Measurements from ENCODE around the gene CLCC1. TPM values are rescaled to one million over a fixed set of nuclear protein-coding genes. Genes with fewer than 3 reads are reported as not detected.
"Not testable (repeated sequence)": the region's sequence is repeated elsewhere in the genome, so short reads cannot be mapped to it uniquely, and the experiment has no call there.

The CLCC1 gene
- total RNA-seq, 1 experiment from 2014 or later, result 38.6 TPM

DNA sequence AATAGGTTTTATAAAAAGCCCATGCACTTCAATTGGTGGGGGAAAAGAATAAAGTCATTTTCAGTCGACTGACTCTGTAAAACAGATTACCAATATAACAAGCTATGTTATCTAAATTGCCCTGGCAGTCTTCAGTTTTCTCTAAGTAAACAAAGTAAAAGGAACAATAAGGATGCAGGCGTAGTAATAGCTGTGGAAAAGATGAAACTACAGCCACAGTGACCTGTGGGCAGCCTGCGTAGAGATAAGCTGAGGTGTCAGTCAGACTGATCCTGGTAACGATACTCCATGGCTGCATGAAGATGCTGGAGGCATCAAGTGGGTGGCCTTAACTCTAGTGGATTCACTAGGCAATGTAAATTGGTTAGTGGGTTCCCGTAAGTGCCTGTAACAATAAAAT is 29.3 kb downstream of the CLCC1 start:
- no peak for DNase-seq (ENCODE audit: low read depth)
- in situ Hi-C loops (cut with HindIII; ENCODE audit: low pct_unique_long_range_greater_than_20kb, low sequenced_read_pairs), result no loop called here

DNA sequence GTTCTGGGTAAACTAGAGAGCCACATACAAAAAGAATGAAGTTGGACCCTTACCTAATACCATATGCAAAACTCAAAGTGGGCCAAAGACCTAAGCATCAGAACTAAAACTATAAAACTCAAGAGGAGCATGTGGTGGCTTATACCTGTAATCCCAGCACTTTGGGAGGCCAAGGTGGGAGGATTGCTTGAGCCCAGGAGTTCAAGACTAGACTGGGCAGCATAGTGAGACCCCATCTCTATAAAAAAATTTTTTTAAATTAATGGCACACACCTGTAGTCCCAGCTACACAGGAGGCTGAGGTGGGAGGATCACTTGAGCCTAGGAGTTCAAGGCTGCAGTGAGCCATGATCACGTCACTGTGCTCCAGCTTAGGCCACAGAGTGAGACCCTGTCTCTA is 35.7 kb downstream of the CLCC1 start:
- DNase-seq (ENCODE audit: low read depth); in situ Hi-C loops (cut with HindIII; ENCODE audit: low pct_unique_long_range_greater_than_20kb, low sequenced_read_pairs): not testable (repeated sequence)

DNA sequence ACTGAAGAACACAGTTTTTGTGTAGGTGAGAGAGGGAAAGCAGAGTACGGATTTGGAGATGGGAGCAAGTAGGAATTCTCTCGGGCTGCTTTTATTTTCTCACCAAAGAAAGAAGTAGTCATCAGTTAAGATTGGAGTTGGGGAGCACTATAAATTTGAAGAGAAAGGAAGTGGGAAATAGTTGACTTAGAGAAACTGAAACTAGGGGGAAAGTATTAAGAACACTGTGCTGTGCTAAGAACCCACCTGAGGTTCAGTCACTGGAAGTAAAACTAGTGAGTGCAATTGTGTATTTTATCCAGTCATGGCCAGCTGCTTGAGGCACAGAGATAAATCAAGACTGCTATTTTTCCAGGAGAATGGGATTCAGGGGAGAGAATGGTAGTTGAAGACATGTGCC is 37.4 kb downstream of the CLCC1 start:
- no peak for DNase-seq (ENCODE audit: low read depth)
- in situ Hi-C loops (cut with HindIII; ENCODE audit: low pct_unique_long_range_greater_than_20kb, low sequenced_read_pairs), result no loop called here

DNA sequence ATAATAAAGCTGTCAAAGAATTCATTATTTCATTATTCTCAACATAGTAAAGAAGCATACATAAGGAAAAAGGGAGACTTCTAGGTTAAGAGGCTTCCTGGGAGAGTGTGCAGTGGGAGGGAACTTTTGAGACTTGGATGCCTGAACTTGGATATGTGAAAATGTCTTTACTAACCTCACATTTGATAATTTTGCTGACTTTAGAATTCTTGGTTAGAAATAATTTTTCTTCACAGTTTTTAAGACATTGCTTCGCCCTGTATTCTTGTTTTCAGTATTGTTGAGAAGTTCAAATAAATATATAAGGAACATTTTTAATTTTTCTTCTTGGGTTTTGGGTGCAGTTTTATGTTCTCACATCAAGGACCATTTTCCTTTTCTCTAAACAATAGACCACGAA is 46.5 kb downstream of the CLCC1 start:
- in situ Hi-C loops (cut with HindIII; ENCODE audit: low pct_unique_long_range_greater_than_20kb, low sequenced_read_pairs), result no loop called here
- no peak for DNase-seq (ENCODE audit: low read depth)

Other genes with a start within 250 kb of the CLCC1 start
- gene STXBP3, start 216.8 kb downstream of the CLCC1 start, total RNA-seq (2014; rRNA removed; shearing (Covaris generic); ENCODE audit: low replicate concordance), result 6.4 and 7.3 TPM in 2 replicates
- 0.06 TPM in 1 of 2 replicates, not detected in the other for gene AKNAD1, start 106.4 kb downstream of the CLCC1 start, total RNA-seq (2014; rRNA removed; shearing (Covaris generic); ENCODE audit: low replicate concordance)
- gene GPSM2, start 86.5 kb downstream of the CLCC1 start, total RNA-seq (2014; rRNA removed; shearing (Covaris generic); ENCODE audit: low replicate concordance), result 28.8 and 53.7 TPM in 2 replicates
- 4.7 and 4.9 TPM in 2 replicates for gene WDR47, start 78.6 kb upstream of the CLCC1 start, total RNA-seq (2014; rRNA removed; shearing (Covaris generic); ENCODE audit: low replicate concordance)
- 8.9 and 11.9 TPM in 2 replicates for gene TAF13, start 112.5 kb upstream of the CLCC1 start, total RNA-seq (2014; rRNA removed; shearing (Covaris generic); ENCODE audit: low replicate concordance)
- gene TMEM167B, start 127.3 kb upstream of the CLCC1 start, total RNA-seq (2014; rRNA removed; shearing (Covaris generic); ENCODE audit: low replicate concordance), result 12.9 and 15.1 TPM in 2 replicates
- gene ELAPOR1, start 150.6 kb upstream of the CLCC1 start, total RNA-seq (2014; rRNA removed; shearing (Covaris generic); ENCODE audit: low replicate concordance), result 0.88 and 1.7 TPM in 2 replicates

Data from Caki2 (cell line).